ENCODE results near the gene PSMB5.

DNA sequence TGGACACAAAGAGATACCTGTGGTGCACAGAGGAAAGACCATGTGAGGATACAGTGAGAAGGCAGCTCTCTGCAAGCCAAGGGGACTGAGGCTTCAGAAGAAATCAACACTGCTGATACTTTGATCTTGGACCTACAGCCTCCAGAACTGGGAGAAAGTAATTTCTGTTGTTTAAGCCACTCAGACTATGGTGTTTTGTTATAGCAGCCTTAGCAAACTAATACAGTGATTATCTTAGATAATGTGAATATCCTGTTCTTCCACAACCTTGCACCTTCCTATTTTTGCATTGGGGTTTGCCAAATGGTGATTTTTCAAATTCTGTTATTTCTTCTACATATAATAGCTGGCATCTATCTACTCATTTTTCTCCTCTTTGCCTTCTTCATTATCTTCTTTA, 16.6 kb downstream of the PSMB5 start:
- TF ChIP-seq, protein P1, sequence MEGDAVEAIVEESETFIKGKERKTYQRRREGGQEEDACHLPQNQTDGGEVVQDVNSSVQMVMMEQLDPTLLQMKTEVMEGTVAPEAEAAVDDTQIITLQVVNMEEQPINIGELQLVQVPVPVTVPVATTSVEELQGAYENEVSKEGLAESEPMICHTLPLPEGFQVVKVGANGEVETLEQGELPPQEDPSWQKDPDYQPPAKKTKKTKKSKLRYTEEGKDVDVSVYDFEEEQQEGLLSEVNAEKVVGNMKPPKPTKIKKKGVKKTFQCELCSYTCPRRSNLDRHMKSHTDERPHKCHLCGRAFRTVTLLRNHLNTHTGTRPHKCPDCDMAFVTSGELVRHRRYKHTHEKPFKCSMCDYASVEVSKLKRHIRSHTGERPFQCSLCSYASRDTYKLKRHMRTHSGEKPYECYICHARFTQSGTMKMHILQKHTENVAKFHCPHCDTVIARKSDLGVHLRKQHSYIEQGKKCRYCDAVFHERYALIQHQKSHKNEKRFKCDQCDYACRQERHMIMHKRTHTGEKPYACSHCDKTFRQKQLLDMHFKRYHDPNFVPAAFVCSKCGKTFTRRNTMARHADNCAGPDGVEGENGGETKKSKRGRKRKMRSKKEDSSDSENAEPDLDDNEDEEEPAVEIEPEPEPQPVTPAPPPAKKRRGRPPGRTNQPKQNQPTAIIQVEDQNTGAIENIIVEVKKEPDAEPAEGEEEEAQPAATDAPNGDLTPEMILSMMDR (IDR thresholded peaks at IDR 0.05; ENCODE audit: low read depth, low read length), result no peak
- TF ChIP-seq EZH2phosphoT487 (IDR thresholded peaks at IDR 0.05; ENCODE audit: low read depth), result no peak
